Mammary epithelial cell (primary cell): ENCODE results near the gene NDST4.

ENCODE experiments used
- CTCF ChIP-seq, 2 donors: IDR thresholded peaks in 1 of 2; conservative IDR thresholded peaks in 1 of 2; 2 replicates each; pipeline ENCODE4 v1.5.1; 2011 to 2012; ENCODE audit warnings: inconsistent platforms in 2 of 2, low read length in 2 of 2, mild to moderate bottlenecking in 2 of 2, control low read depth in 1 of 2, low read depth in 1 of 2; ENCODE audit not compliant: insufficient read depth in 1 of 2; ENCODE audit errors: extremely low read depth in 1 of 2
- EZH2 ChIP-seq: IDR thresholded peaks from 2 replicates; pipeline ENCODE4 v1.6.1; 2012; ENCODE audit warnings: low read length, inconsistent platforms, borderline replicate concordance

- TF ChIP-seq CTCF (conservative IDR thresholded peaks at IDR 0.05 in 1 of 2, IDR thresholded peaks at IDR 0.05 in 1 of 2; ENCODE audit: extremely low read depth in 1 of 2, insufficient read depth in 1 of 2, low read depth in 1 of 2, low read length in 2 of 2) (no peak), EZH2 (no peak)
Observed at GRCh38 chr4:114924311-114924710, 189.1 kb downstream of the NDST4 start.
